H9 (cell line): ENCODE results near the gene STX1A. TPM values are rescaled to one million over a fixed set of nuclear protein-coding genes. Genes with fewer than 3 reads are reported as not detected.

Experiments
- DNase-seq: peaks from one replicate; pipeline ENCODE4 v3.0.0-alpha.2; 2017
- H2AFZ ChIP-seq: one replicate; pipeline ENCODE4 v1.6.1; 2013; ENCODE audit warnings: mild to moderate bottlenecking, low read length, control low read depth, moderate library complexity
- H2AK5ac ChIP-seq: 2 replicates; pipeline ENCODE4 v1.6.1; 2013; ENCODE audit warnings: low read length, control low read depth, mixed read lengths; ENCODE audit not compliant: insufficient read length
- H2BK120ac ChIP-seq: one replicate; pipeline ENCODE4 v1.6.1; 2013; ENCODE audit warnings: low read depth, mild to moderate bottlenecking, low read length, control low read depth, inconsistent platforms; ENCODE audit not compliant: poor library complexity, severe bottlenecking
- H2BK12ac ChIP-seq: 2 replicates; pipeline ENCODE4 v1.6.1; 2013; ENCODE audit warnings: low read length, control low read depth, mixed read lengths, low read depth; ENCODE audit not compliant: insufficient read length
- H2BK15ac ChIP-seq: 2 replicates; pipeline ENCODE4 v1.6.1; 2013; ENCODE audit warnings: low read depth, low read length, control low read depth
- H2BK20ac ChIP-seq: one replicate; pipeline ENCODE4 v1.6.1; 2013; ENCODE audit warnings: low read depth, mild to moderate bottlenecking, low read length, control low read depth, inconsistent platforms; ENCODE audit not compliant: poor library complexity, severe bottlenecking
- H2BK5ac ChIP-seq: 2 replicates; pipeline ENCODE4 v1.6.1; 2013; ENCODE audit warnings: low read length, control low read depth, mixed read lengths; ENCODE audit not compliant: insufficient read length
- H3K14ac ChIP-seq: 2 replicates; pipeline ENCODE4 v1.6.1; 2013; ENCODE audit warnings: low read length, control low read depth; ENCODE audit not compliant: insufficient read depth
- H3K18ac ChIP-seq: 2 replicates; pipeline ENCODE4 v1.6.1; 2013; ENCODE audit warnings: low read depth, mild to moderate bottlenecking, mixed read lengths, low read length, control low read depth; ENCODE audit not compliant: insufficient read length
- H3K23ac ChIP-seq: 2 replicates; pipeline ENCODE4 v1.6.1; 2013; ENCODE audit warnings: low read length, control low read depth, mixed read lengths, low read depth; ENCODE audit not compliant: insufficient read length
- H3K23me2 ChIP-seq: 2 replicates; pipeline ENCODE4 v1.6.1; 2013; ENCODE audit warnings: low read depth, mild to moderate bottlenecking, mixed read lengths, low read length, control low read depth; ENCODE audit not compliant: insufficient read length, poor library complexity, severe bottlenecking
- H3K27ac ChIP-seq: 2 replicates; pipeline ENCODE4 v1.5.1; 2013; ENCODE audit warnings: low read length, control low read depth, mixed read lengths, low read depth; ENCODE audit not compliant: insufficient read length
- H3K27me3 ChIP-seq: 2 replicates; pipeline ENCODE4 v1.6.1; 2013; ENCODE audit warnings: low read length, control low read depth, inconsistent platforms; ENCODE audit not compliant: insufficient read depth
- H3K4ac ChIP-seq: 2 replicates; pipeline ENCODE4 v1.6.1; 2013; ENCODE audit warnings: low read depth, mild to moderate bottlenecking, control low read depth, inconsistent platforms, low read length, moderate library complexity
- H3K4me1 ChIP-seq: 2 replicates; pipeline ENCODE4 v1.6.1; 2013; ENCODE audit warnings: low read length, control low read depth, inconsistent platforms; ENCODE audit not compliant: insufficient read depth
- H3K4me2 ChIP-seq: 2 replicates; pipeline ENCODE4 v1.6.1; 2013; ENCODE audit warnings: low read length, control low read depth, mixed read lengths; ENCODE audit not compliant: insufficient read length, insufficient read depth
- H3K56ac ChIP-seq: 2 replicates; pipeline ENCODE4 v1.6.1; 2013; ENCODE audit warnings: low read depth, mild to moderate bottlenecking, mixed read lengths, low read length, control low read depth; ENCODE audit not compliant: insufficient read length
- H3K79me1 ChIP-seq: 2 replicates; pipeline ENCODE4 v1.6.1; 2013; ENCODE audit warnings: low read depth, mild to moderate bottlenecking, moderate library complexity, low read length, control low read depth, inconsistent platforms; ENCODE audit not compliant: insufficient read depth, poor library complexity, severe bottlenecking
- H3K79me2 ChIP-seq: 2 replicates; pipeline ENCODE4 v1.6.1; 2013; ENCODE audit warnings: low read length, control low read depth, inconsistent platforms; ENCODE audit not compliant: insufficient read depth
- H3K9ac ChIP-seq: 2 replicates; pipeline ENCODE4 v1.6.1; 2013; ENCODE audit warnings: low read length, control low read depth, mixed read lengths; ENCODE audit not compliant: insufficient read length; ENCODE audit errors: extremely low read depth
- H3K9me3 ChIP-seq: one replicate; pipeline ENCODE4 v1.6.1; 2013; ENCODE audit warnings: low read depth, low read length, inconsistent platforms; ENCODE audit not compliant: control insufficient read depth
- H3T11ph ChIP-seq: one replicate; pipeline ENCODE4 v1.6.1; 2013; ENCODE audit warnings: mild to moderate bottlenecking, low read length, control low read depth, inconsistent platforms
- H4K20me1 ChIP-seq: one replicate; pipeline ENCODE4 v1.6.1; 2013; ENCODE audit not compliant: control insufficient read depth, insufficient read length, insufficient read depth
- H4K5ac ChIP-seq: 2 replicates; pipeline ENCODE4 v1.6.1; 2013; ENCODE audit warnings: low read depth, mild to moderate bottlenecking, mixed read lengths, low read length, control low read depth; ENCODE audit not compliant: insufficient read length
- H4K8ac ChIP-seq: replicated peaks from 2 replicates; pipeline ENCODE4 v1.6.1; 2013; ENCODE audit warnings: low read length, control low read depth, mixed read lengths, low read depth; ENCODE audit not compliant: insufficient read length
- H4K91ac ChIP-seq: 2 replicates; pipeline ENCODE4 v1.6.1; 2013; ENCODE audit warnings: low read depth, mild to moderate bottlenecking, moderate library complexity, mixed read lengths, low read length, control low read depth; ENCODE audit not compliant: insufficient read length
- H3K27ac Mint-ChIP-seq, 3 experiments: 2 replicates in 2 of 3; 3 replicates in 1 of 3; pipeline ENCODE4 v1.8.0; 2020 to 2021; ENCODE audit warnings: mixed read lengths in 3 of 3, mild to moderate bottlenecking in 1 of 3, moderate library complexity in 1 of 3
- H3K27me3 Mint-ChIP-seq: 2 replicates; pipeline ENCODE4 v1.8.0; 2021; ENCODE audit warnings: low read depth, mild to moderate bottlenecking, moderate library complexity, mixed read lengths
- H3K36me3 Mint-ChIP-seq, 3 experiments: 2 replicates in 2 of 3; 3 replicates in 1 of 3; pipeline ENCODE4 v1.8.0; 2020 to 2021; ENCODE audit warnings: low read depth in 3 of 3, mixed read lengths in 3 of 3; ENCODE audit not compliant: insufficient read depth in 1 of 3
- H3K4me1 Mint-ChIP-seq, 2 experiments: 2 replicates each; pipeline ENCODE4 v1.8.0; 2020; ENCODE audit warnings: mixed read lengths in 2 of 2
- H3K4me3 Mint-ChIP-seq, 2 experiments: 2 replicates in 1 of 2; 3 replicates in 1 of 2; pipeline ENCODE4 v1.8.0; 2020 to 2021; ENCODE audit warnings: mild to moderate bottlenecking in 2 of 2, mixed read lengths in 2 of 2, moderate library complexity in 1 of 2
- H3K9me3 Mint-ChIP-seq, 2 experiments: 2 replicates in 1 of 2; 3 replicates in 1 of 2; pipeline ENCODE4 v1.8.0; 2020; ENCODE audit warnings: mild to moderate bottlenecking in 2 of 2, mixed read lengths in 2 of 2, moderate library complexity in 1 of 2
- CTCF ChIP-seq: fragments of 200-600 bp; sonication (generic); conservative IDR thresholded peaks from 3 replicates; pipeline ENCODE4 v1.8.0; 2021; ENCODE audit warnings: antibody characterized with exemption, mild to moderate bottlenecking
- WGBS: extraction: QIAGEN DNeasy Blood & Tissue Kit; methylation state at CpG from one replicate; pipeline ENCODE4 v1.1.7; 2013; ENCODE audit warnings: missing lambda C conversion rate, low lambda C conversion rate, mixed read lengths; ENCODE audit not compliant: insufficient read length; ENCODE audit errors: extremely low coverage; 5-methylcytosine and 5-hydroxymethylcytosine counted together
- total RNA-seq: library from RNA; stranded (reverse); gene quantifications from 2 replicates; pipeline ENCODE4 v1.2.1, GENCODE V29; 2021

Gene STX1A
- total RNA-seq, 1 experiment from 2014 or later = 10.1 TPM

DNA sequence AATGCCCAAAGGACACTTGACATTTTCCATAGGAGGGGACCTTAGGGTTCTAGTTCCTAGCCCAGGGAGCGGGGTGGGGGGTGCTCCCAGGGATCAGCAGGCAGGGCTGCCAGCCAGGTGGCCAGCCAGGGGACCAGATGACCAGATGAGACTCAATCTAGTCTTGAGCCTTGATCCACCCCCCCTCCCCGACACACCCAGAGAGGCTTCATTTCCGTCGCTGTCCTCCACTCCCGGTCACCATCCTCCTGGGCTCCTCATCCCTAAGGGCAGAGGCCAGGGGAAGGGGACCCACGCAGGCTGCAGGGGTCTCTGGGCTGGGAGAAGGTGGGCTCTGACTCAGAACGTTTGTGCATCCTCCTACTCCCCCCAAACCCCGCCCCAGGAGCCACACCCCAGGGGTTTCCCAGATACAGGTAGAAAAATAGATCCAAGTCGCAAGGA, 1.0 kb downstream of the STX1A start:
- H2BK120ac ChIP-seq = no peak overlapping the region
- peaks cover 3% of the 10 kb centered on the region; the same call in 1 of the 2 replicates for H3K27me3 ChIP-seq
- no peak overlapping the region for H2BK12ac ChIP-seq
- H3K56ac ChIP-seq = no peak overlapping the region
- H3K9me3 ChIP-seq = no peaks in the 10 kb centered on the region
- H3K23ac ChIP-seq = no peak overlapping the region
- peak overlapping the region; percentile 58 to 77 for H3K4me3 Mint-ChIP-seq
- no peaks in the 10 kb centered on the region; a peak in 1 of 5 replicates for H3K9me3 Mint-ChIP-seq
- no peak for TF ChIP-seq CTCF
- no peak overlapping the region for H3K27ac ChIP-seq
- H3K4me1 Mint-ChIP-seq = peaks cover 0 to 7% of the 10 kb centered on the region in 2 experiments; a peak in 2 of 4 replicates
- no peak for DNase-seq
- H3T11ph ChIP-seq = no peak overlapping the region
- H4K91ac ChIP-seq = no peak overlapping the region
- H4K5ac ChIP-seq = no peak overlapping the region
- H3K9ac ChIP-seq = no peak overlapping the region
- H3K79me1 ChIP-seq = no peaks in the 10 kb centered on the region
- no peak overlapping the region for H2BK15ac ChIP-seq
- H3K27me3 Mint-ChIP-seq = peaks cover 38% of the 10 kb centered on the region
- H4K8ac ChIP-seq = no peak overlapping the region
- no peak overlapping the region for H2BK20ac ChIP-seq
- WGBS = no CpG with 5 or more reads among the region's 9 CpGs
- no peak overlapping the region for H2AFZ ChIP-seq
- H3K4me2 ChIP-seq = peak overlapping the region; percentile 74
- no peak overlapping the region for H2AK5ac ChIP-seq
- peaks cover 9% of the 10 kb centered on the region for H3K23me2 ChIP-seq
- H3K4me1 ChIP-seq = no peaks in the 10 kb centered on the region
- peaks cover 0 to 2% (median 0%) of the 10 kb centered on the region in 3 experiments; a peak in 2 of 7 replicates for H3K36me3 Mint-ChIP-seq
- no peak overlapping the region for H2BK5ac ChIP-seq
- no peak overlapping the region for H3K18ac ChIP-seq
- H3K4ac ChIP-seq = no peak overlapping the region
- H3K79me2 ChIP-seq = no peaks in the 10 kb centered on the region
- H4K20me1 ChIP-seq = no peaks in the 10 kb centered on the region
- no peak overlapping the region for H3K14ac ChIP-seq
- H3K27ac Mint-ChIP-seq = no peak overlapping the region
